ENCODE data around the gene KRT26.
"Not testable (repeated sequence)": the region's sequence is repeated elsewhere in the genome, so short reads cannot be mapped to it uniquely, and the experiment has no call there.

Gene KRT26

GRCh38 chr17:40772101-40772500 is at the start of gene KRT26:
Gene KRT26, minus strand, starts transcription at chr17:40772201. Its CDS starts 88 bp downstream, at chr17:40772113.
- no peak for DNase-seq

GRCh38 chr17:40821536-40821935 is 49.5 kb upstream of the KRT26 start:
- DNase-seq, result no peak

GRCh38 chr17:40820228-40820838 is 48.3 kb upstream of the KRT26 start:
- DNase-seq, result no peak

- DNase-seq, result no peak
These were observed 47.6 kb upstream of the KRT26 start for GRCh38 chr17:40819528-40820125.

GRCh38 chr17:40818733-40819527 is 46.9 kb upstream of the KRT26 start:
- DNase-seq, result peak; percentile 89

- no peak for DNase-seq
These were observed 46.3 kb upstream of the KRT26 start for GRCh38 chr17:40818343-40818732.

- DNase-seq, result no peak
These were observed 45.2 kb upstream of the KRT26 start for GRCh38 chr17:40817103-40817682.

- no peak for DNase-seq
These were observed 44.6 kb upstream of the KRT26 start for GRCh38 chr17:40816569-40816968.

- DNase-seq, result no peak
These were observed 43.4 kb upstream of the KRT26 start for GRCh38 chr17:40815381-40815780.

GRCh38 chr17:40814657-40815056 is 42.7 kb upstream of the KRT26 start:
- DNase-seq, result not testable (repeated sequence)

GRCh38 chr17:40813804-40814203 is 41.8 kb upstream of the KRT26 start:
- no peak for DNase-seq

- DNase-seq, result no peak
These were observed 40.6 kb upstream of the KRT26 start for GRCh38 chr17:40812639-40813038.

GRCh38 chr17:40810494-40810893 is 38.5 kb upstream of the KRT26 start:
- DNase-seq, result no peak

- no peak for DNase-seq
These were observed 37.9 kb upstream of the KRT26 start for GRCh38 chr17:40809721-40810421.

GRCh38 chr17:40806131-40806530 is 34.1 kb upstream of the KRT26 start:
- DNase-seq, result no peak

- peak; percentile 76 for DNase-seq
These were observed 31.6 kb upstream of the KRT26 start for GRCh38 chr17:40803617-40804082.

- no peak for DNase-seq
These were observed 29.2 kb upstream of the KRT26 start for GRCh38 chr17:40801157-40801556.

GRCh38 chr17:40800381-40800780 is 28.4 kb upstream of the KRT26 start:
- no peak for DNase-seq

- no peak for DNase-seq
These were observed 27.9 kb upstream of the KRT26 start, which contains the start of gene KRT28 for GRCh38 chr17:40799859-40800258. Gene KRT28, minus strand, starts transcription at chr17:40799959. Its CDS starts 66 bp downstream, at chr17:40799893.

GRCh38 chr17:40796846-40797245 is 24.8 kb upstream of the KRT26 start:
- DNase-seq, result no peak

- no peak for DNase-seq
These were observed 23.1 kb upstream of the KRT26 start for GRCh38 chr17:40795019-40795667.

- no peak for DNase-seq
These were observed 22.5 kb upstream of the KRT26 start for GRCh38 chr17:40794466-40794865.
